Astrocyte (in vitro differentiated cells and primary cell): ENCODE measurements around the gene FYN. TPM values are rescaled to one million over a fixed set of nuclear protein-coding genes. Genes with fewer than 3 reads are reported as not detected.

Experiments used
- DNase-seq: peaks from one replicate; pipeline ENCODE4 v3.0.0-alpha.2; 2010; ENCODE audit warnings: low read depth
- FAIRE-seq: peaks from 2 replicates; lab custom pipeline; 2011; peaks lifted over from hg19 to GRCh38; lab: Jason Lieb, UNC
- H2AFZ ChIP-seq: 2 replicates; pipeline ENCODE4 v1.6.0; 2012; ENCODE audit warnings: low read depth, low read length, inconsistent platforms
- H3K27ac ChIP-seq: 2 replicates; pipeline ENCODE4 v1.5.1; 2011; ENCODE audit warnings: low read depth, low read length, inconsistent platforms
- H3K27me3 ChIP-seq: 2 replicates; pipeline ENCODE4 v1.6.0; 2011; ENCODE audit warnings: low read length, inconsistent platforms; ENCODE audit not compliant: insufficient read depth
- H3K36me3 ChIP-seq: 2 replicates; pipeline ENCODE4 v1.5.1; 2011; ENCODE audit warnings: low read length, inconsistent platforms; ENCODE audit not compliant: insufficient read depth
- H3K4me1 ChIP-seq: 2 replicates; pipeline ENCODE4 v1.5.1; 2011; ENCODE audit warnings: low read length, inconsistent platforms; ENCODE audit not compliant: insufficient read depth
- H3K4me2 ChIP-seq: 2 replicates; pipeline ENCODE4 v1.6.0; 2012; ENCODE audit warnings: low read length, inconsistent platforms
- H3K4me3 ChIP-seq: 2 replicates; pipeline ENCODE4 v1.5.1; 2011; ENCODE audit warnings: low read depth, mild to moderate bottlenecking, low read length, inconsistent platforms; ENCODE audit not compliant: insufficient read depth
- H3K79me2 ChIP-seq: 2 replicates; pipeline ENCODE4 v1.6.0; 2012; ENCODE audit warnings: mild to moderate bottlenecking, low read length, inconsistent platforms; ENCODE audit not compliant: insufficient read depth
- H3K9ac ChIP-seq: 2 replicates; pipeline ENCODE4 v1.6.0; 2012; ENCODE audit warnings: mild to moderate bottlenecking, low read length, inconsistent platforms
- H3K9me3 ChIP-seq: 2 replicates; pipeline ENCODE4 v1.5.1; 2012; ENCODE audit warnings: low read depth, mild to moderate bottlenecking, low read length, inconsistent platforms; ENCODE audit not compliant: insufficient read depth
- H4K20me1 ChIP-seq: 2 replicates; pipeline ENCODE4 v1.6.0; 2012; ENCODE audit warnings: low read length, inconsistent platforms; ENCODE audit not compliant: insufficient read depth
- H3K27ac Mint-ChIP-seq: one replicate; pipeline ENCODE4 v1.8.0; 2021; ENCODE audit warnings: mild to moderate bottlenecking, mixed read lengths; ENCODE audit not compliant: unreplicated experiment
- H3K27me3 Mint-ChIP-seq: one replicate; pipeline ENCODE4 v1.8.0; 2021; ENCODE audit warnings: low read depth, mixed read lengths; ENCODE audit not compliant: unreplicated experiment
- H3K36me3 Mint-ChIP-seq: one replicate; pipeline ENCODE4 v1.8.0; 2021; ENCODE audit warnings: low read depth, mixed read lengths; ENCODE audit not compliant: unreplicated experiment
- H3K4me1 Mint-ChIP-seq: one replicate; pipeline ENCODE4 v1.8.0; 2021; ENCODE audit warnings: low read depth, mixed read lengths; ENCODE audit not compliant: unreplicated experiment
- H3K4me3 Mint-ChIP-seq: one replicate; pipeline ENCODE4 v1.8.0; 2021; ENCODE audit warnings: mild to moderate bottlenecking, moderate library complexity, mixed read lengths; ENCODE audit not compliant: unreplicated experiment
- H3K9me3 Mint-ChIP-seq: one replicate; pipeline ENCODE4 v1.8.0; 2021; ENCODE audit warnings: mild to moderate bottlenecking, mixed read lengths; ENCODE audit not compliant: unreplicated experiment
- CTCF ChIP-seq: IDR thresholded peaks from 2 replicates; pipeline ENCODE4 v1.5.1; 2011; ENCODE audit warnings: low read depth, mild to moderate bottlenecking, inconsistent platforms, low read length, moderate library complexity; ENCODE audit not compliant: insufficient read depth
- EZH2 ChIP-seq: IDR thresholded peaks from 2 replicates; pipeline ENCODE4 v1.6.1; 2012; ENCODE audit warnings: mild to moderate bottlenecking, low read length, inconsistent platforms; ENCODE audit not compliant: insufficient read depth
- total RNA-seq: library from RNA; stranded (reverse); gene quantifications from 2 replicates; pipeline ENCODE4 v1.2.1, GENCODE V29; 2021

Gene FYN
- total RNA-seq, 1 donor from 2014 or later = 167 TPM

DNA sequence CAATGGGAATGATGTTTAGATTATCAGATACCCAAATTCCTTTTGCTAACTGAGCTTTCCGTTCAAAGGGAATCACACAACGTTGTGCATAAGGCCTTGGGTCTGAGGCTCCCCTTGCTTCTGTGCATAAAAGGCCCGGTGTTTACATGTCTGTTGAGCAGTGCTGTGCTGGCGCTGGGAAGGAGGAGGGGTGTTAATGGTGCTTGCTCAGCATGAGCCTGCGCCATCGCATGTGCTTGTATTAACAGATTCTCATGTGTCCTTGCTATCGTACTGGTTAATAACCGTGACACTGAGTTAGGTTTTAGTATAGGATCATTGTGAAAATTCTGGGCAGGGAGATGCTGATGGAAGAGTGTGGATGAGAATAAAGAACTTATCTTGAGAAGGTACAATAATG lies 205.3 kb downstream of the FYN start:
- H3K4me3 ChIP-seq = no peak overlapping the region
- H3K4me1 ChIP-seq = peaks cover 15% of the 10 kb centered on the region
- TF ChIP-seq CTCF (no peak), EZH2 (no peak)
- H3K9me3 ChIP-seq = no peaks in the 10 kb centered on the region
- FAIRE-seq = no peak
- no peak for DNase-seq
- no peaks in the 10 kb centered on the region for H3K27me3 Mint-ChIP-seq
- no peak overlapping the region for H3K4me3 Mint-ChIP-seq
- peaks cover 8% of the 10 kb centered on the region for H3K36me3 ChIP-seq
- H3K79me2 ChIP-seq = no peaks in the 10 kb centered on the region
- H3K27ac ChIP-seq = no peak overlapping the region
- peaks cover 28% of the 10 kb centered on the region for H3K36me3 Mint-ChIP-seq
- no peak overlapping the region for H3K27ac Mint-ChIP-seq
- no peaks in the 10 kb centered on the region for H3K27me3 ChIP-seq
- peaks cover 12% of the 10 kb centered on the region for H3K4me1 Mint-ChIP-seq
- no peaks in the 10 kb centered on the region for H4K20me1 ChIP-seq
- no peak overlapping the region for H3K9ac ChIP-seq
- no peak overlapping the region for H3K4me2 ChIP-seq
- H2AFZ ChIP-seq = no peak overlapping the region
- no peaks in the 10 kb centered on the region for H3K9me3 Mint-ChIP-seq

- Histone ChIP-seq H3K27ac (no peak overlapping the region), H3K4me3 (no peak overlapping the region), H3K4me1 (peaks cover 19% of the 10 kb centered on the region), H3K9ac (no peak overlapping the region), H2AFZ (no peak overlapping the region), H3K79me2 (no peaks in the 10 kb centered on the region), H3K9me3 (no peaks in the 10 kb centered on the region), H4K20me1 (no peaks in the 10 kb centered on the region), H3K27me3 (no peaks in the 10 kb centered on the region), H3K4me2 (no peak overlapping the region), H3K36me3 (peaks cover 4% of the 10 kb centered on the region)
- H3K36me3 Mint-ChIP-seq = peaks cover 28% of the 10 kb centered on the region
- FAIRE-seq (no peak), DNase-seq (no peak)
- H3K4me3 Mint-ChIP-seq = no peak overlapping the region
- TF ChIP-seq CTCF = no peak
- TF ChIP-seq EZH2 = no peak
- peaks cover 23% of the 10 kb centered on the region for H3K4me1 Mint-ChIP-seq
- no peaks in the 10 kb centered on the region for H3K9me3 Mint-ChIP-seq
- no peak overlapping the region for H3K27ac Mint-ChIP-seq
- H3K27me3 Mint-ChIP-seq = no peaks in the 10 kb centered on the region
Observed at GRCh38 chr6:111666847-111667246, 206.4 kb downstream of the FYN start.

- H4K20me1 ChIP-seq = no peaks in the 10 kb centered on the region
- no peaks in the 10 kb centered on the region for H3K27me3 ChIP-seq
- H3K4me2 ChIP-seq = peak overlapping the region; percentile 79
- DNase-seq = no peak
- H3K36me3 Mint-ChIP-seq = peaks cover 21% of the 10 kb centered on the region
- no peak overlapping the region for H3K4me3 Mint-ChIP-seq
- H3K27ac ChIP-seq = no peak overlapping the region
- no peak overlapping the region for H2AFZ ChIP-seq
- no peak overlapping the region for H3K4me3 ChIP-seq
- H3K27me3 Mint-ChIP-seq = no peaks in the 10 kb centered on the region
- no peaks in the 10 kb centered on the region for H3K79me2 ChIP-seq
- H3K4me1 ChIP-seq = peaks cover 19% of the 10 kb centered on the region
- no peak overlapping the region for H3K9ac ChIP-seq
- no peaks in the 10 kb centered on the region for H3K9me3 Mint-ChIP-seq
- H3K27ac Mint-ChIP-seq = no peak overlapping the region
- peaks cover 6% of the 10 kb centered on the region for H3K36me3 ChIP-seq
- no peak for FAIRE-seq
- no peaks in the 10 kb centered on the region for H3K9me3 ChIP-seq
- TF ChIP-seq CTCF (no peak), EZH2 (no peak)
- H3K4me1 Mint-ChIP-seq = peaks cover 30% of the 10 kb centered on the region
Observed at GRCh38 chr6:111664565-111665030, 208.7 kb downstream of the FYN start.
